B cell (primary cell): ENCODE measurements around the gene ELF4.

Experiments
- CTCF ChIP-seq: fragments of 200-600 bp; IDR thresholded peaks from one replicate; pipeline ENCODE4 v1.8.0; 2022; ENCODE audit warnings: antibody characterized with exemption, mild to moderate bottlenecking
- EZH2 ChIP-seq: IDR thresholded peaks from 2 replicates; pipeline ENCODE4 v1.6.1; 2012; ENCODE audit warnings: borderline replicate concordance, low read depth, mild to moderate bottlenecking, moderate library complexity, low read length; ENCODE audit not compliant: insufficient read depth, poor library complexity, severe bottlenecking

- TF ChIP-seq CTCF (no peak), EZH2 (no peak)
Measured at GRCh38 chrX:130051176-130051845, 59.0 kb downstream of the ELF4 start.
